Activated CD4-positive, alpha-beta T cell treated with anti-CD3 and anti-CD28 coated beads, Interleukin-2, amount 50 U/mL, for 1 hour (primary cell): ENCODE results near the gene TNFAIP8.
"Not testable (repeated sequence)": the region's sequence is repeated elsewhere in the genome, so short reads cannot be mapped to it uniquely, and the experiment has no call there.

ENCODE experiments used
- DNase-seq: peaks from one replicate; pipeline ENCODE4 v3.0.0-alpha.2; 2020

Gene TNFAIP8

DNA sequence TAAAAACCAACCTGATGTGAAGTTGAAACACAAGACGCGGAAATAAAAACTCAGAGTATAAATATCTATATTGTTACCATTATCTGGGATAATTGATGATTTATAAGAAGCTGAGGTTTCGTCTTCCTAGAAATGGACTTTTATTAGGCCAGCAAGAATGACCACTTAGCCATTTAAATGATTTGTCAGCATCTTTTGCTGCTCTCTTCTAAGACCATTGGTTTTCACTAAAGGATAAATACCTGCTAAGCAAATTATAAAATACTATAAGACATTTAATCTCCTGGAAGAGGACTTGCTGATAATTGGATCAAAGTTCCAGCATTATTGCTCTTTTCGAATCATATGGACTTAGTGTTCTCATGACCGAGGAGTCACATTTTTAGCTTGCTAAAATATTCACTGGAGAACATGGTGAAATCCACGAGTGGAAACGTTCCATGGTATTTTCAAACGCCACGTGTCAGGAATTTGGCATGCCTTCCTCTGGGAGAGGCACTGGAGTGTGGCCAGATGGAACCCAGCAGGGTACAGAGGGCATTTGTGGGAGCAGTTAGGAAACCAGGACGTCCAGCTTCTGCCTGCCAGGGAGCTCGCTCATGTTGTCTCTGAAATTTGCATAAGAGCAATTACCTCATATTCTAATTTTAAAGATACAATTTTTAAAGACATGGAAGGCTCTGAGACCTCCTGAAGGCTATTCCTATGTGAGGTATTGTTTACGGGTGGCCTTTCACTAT is 43.1 kb downstream of the TNFAIP8 start:
- no peak for DNase-seq

DNA sequence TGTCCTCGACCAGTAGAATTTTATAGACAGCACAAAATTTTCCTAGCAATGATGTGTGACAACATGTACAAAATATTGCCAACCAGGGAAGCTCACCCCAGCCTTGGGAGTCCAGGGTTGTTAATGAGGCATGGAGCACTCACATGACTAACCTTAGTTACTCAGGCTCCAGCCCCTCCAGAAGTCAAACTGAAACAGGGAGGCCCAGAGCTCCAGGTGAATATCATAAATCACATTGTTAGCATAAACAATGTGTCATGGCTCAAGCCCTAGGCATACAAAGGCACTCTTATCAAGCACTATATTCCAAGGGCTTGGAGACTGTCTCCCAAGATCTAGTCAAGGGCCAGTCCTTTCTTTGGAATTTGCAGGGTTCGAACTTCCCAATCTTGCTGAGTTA is 44.4 kb downstream of the TNFAIP8 start:
- DNase-seq = no peak

DNA sequence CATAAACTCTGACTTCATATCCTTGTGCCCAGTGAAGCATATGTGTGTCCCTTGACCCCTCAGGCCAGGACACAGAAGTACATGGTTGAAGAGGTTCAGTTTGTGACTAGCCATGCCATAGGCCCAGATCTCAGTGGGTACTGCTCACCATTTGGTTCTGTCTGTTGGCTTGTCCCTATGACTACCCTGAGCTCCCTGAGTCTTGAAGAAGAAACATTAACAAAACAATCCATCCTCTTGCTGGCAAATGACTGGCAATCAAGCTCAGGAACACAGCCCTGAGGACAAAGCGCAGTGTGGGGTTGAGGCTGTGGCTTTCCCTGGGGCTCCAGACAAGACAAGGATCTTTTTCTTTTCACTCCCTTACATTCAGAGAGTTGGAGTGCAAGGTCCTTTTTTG is 46.3 kb downstream of the TNFAIP8 start:
- DNase-seq = no peak

DNA sequence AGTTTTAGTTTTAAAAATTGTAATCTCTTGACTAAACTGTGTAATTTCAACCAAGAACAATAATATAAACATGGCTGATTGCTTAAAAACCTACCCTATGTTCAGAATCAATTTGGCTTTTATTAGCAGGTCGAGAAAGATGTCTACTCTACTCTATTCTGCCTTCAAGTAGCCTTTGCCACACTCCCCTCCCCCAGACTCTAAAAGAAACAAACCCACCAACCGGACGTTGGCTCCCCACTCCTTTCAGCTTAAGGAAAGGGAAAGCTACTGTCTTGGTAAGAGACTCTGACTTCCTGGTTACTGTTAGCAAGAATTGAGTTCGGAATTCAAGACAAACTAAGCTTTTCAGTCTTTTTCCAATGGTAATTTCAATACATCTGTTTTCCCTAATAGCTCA is 46.7 kb downstream of the TNFAIP8 start:
- DNase-seq = no peak

DNA sequence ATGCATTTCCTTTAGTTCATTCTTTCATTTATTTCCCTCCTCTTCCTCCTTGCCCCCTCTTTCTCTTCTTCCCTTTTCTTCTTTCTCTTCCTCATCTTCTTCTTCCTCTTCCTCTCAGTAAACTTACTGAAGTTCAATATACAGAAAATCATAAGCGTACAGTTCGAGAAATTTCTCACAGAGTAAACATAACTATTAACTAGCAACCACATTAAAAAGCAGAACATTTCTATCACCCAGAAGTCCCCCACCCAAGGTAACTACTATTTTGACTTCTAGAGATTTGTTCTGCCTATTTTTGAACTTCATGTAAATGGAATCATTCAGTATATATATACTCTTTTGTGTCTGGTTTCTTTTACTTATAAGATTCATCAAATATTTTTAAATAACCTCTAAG is 48.2 kb downstream of the TNFAIP8 start:
- DNase-seq = no peak

DNA sequence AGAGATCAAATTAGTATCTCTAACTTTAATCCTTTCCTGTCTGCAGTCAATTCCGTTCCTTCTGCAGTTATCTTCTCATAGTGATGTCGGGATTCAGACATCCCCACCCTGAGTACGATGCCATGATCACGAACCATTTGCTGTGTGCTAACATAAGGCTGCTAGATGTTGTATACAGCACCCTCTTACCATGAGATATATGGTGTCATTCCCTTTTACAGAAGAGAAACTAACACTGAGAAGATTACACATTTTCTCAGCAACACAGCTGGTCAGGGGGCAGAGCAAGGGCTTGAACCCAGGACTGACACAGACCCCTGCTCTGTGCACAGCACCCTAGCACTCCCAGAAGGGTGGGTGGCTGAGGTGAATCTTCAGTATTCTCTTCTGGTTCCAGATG is 49.6 kb downstream of the TNFAIP8 start:
- no peak for DNase-seq

DNA sequence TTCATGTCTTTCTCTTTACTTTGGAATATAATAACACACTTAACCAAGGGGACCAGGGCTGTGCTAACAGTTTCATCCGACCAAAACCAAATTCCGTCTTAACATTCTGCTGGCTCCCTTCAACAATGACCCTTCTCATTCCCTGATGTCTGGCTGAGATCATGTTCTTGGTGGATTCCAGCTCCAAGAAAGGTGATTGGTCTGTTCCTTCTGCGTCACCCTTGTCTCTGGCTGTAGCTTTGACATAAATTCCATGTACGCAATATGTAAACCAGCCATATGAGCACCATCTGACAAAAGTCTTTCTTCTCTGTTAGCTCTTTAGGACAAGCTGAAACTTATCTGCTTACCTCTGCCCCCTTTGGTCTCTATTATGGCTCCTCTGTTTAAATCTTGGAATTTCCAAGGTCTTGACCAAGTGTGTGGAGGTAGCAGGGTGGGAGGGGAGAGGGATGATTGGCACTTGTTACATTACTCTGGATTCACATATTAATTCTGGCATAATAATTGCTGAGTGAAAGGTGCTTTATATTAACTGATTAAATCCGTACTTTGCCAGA is 50.8 kb downstream of the TNFAIP8 start:
- no peak for DNase-seq

DNA sequence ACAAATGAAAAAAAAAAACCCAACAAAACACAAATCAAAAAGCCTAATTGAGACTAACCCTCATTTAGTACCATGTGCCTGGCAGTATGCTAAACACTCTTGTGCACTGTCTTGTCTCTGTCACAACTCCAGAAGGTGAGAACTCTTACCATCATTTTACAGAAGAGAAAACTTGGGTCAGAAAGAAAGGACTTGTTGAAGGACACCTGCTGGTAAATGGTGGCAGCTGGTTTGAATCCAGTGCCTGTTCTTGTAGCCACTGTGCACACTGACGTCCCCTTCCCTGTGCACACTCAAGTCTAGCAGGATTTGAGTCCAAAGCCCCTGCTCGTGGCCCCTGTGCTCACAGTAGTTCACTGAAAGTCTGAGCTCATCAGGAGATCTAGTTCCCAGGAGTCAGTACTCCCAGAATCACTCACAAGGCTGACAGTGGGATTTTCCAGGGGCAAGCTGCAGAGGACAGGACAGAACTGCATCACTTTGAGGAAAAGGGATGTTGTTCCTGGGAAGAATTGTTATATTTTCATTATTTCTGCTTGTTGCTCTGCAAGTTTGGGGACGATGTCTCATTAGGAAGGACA is 53.5 kb downstream of the TNFAIP8 start:
- DNase-seq = no peak

DNA sequence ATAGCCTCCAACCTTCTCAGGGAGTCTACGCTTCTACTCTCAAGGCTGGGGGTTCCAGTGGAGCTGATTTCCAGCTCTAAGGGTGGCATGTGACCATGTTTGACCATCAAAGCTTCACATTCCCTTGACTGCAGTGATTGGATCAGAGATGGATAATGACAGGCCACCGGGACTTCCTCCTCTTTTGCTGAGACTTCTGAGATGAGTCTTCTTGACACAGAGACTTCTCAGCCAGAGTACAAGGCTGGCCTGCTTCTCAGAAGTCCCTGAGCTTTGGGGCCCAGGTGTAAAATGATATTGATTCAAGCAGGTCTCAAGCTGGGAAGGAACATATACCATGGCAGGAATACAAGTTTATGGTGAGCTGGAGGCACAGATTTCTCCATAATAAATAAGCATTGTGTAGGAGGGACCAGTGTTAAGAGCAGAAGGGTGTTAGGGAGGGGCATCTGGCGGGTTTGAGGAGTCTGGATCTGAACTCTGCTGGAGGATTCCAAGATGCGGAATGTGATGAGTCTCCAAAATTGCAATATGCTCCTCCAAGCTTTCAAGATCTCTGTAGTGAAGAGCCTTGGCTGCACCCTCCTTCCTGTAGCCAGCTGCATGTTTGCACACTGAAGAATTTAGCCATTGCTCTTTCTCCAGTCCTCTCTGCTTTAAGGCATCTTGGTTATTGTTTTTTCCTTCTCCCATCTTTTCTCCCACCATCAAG is 54.8 kb downstream of the TNFAIP8 start:
- no peak for DNase-seq

DNA sequence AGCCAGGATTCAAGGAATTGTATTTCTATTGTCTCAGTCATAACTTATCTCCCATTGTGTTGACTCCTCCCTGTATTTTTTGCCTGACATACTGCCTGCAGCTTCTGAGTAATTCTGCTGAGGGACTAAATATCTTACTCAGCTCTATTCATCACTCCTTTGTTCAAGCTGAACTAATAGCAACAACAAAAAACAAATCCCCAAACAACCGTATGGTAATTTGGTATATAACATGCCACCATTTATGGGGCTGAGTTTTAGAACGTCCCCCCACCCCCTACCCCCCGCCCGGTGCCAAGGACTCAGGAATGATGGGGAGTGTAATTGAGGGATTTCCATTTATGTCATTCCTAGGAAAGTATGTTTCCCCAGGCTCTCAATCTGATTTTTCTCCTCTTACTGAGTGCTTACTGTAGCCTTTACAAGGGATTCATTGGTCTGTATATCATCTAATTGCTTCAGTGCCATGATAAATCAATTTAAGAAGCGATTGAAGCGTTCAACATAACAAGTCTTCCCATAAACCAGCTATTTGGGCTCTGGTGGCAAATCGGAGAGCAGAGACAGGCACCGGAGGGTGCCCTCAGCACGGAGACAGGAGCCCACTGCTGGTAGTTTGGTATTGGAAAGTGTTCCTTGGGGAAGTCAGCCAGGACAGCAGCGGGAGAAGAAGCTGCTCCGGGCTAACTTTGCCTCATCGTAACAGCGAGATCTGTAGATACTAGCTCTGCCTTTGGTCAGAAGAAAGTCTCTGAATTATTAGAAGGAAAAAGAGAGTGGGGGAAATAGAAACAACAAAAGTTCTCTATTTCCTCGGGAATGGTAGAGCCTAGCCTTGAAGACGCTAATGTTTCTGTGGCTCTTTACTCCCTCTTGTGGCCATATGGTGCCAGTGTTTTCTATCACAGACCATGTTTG is 55.8 kb downstream of the TNFAIP8 start:
- DNase-seq = peak; percentile 44

DNA sequence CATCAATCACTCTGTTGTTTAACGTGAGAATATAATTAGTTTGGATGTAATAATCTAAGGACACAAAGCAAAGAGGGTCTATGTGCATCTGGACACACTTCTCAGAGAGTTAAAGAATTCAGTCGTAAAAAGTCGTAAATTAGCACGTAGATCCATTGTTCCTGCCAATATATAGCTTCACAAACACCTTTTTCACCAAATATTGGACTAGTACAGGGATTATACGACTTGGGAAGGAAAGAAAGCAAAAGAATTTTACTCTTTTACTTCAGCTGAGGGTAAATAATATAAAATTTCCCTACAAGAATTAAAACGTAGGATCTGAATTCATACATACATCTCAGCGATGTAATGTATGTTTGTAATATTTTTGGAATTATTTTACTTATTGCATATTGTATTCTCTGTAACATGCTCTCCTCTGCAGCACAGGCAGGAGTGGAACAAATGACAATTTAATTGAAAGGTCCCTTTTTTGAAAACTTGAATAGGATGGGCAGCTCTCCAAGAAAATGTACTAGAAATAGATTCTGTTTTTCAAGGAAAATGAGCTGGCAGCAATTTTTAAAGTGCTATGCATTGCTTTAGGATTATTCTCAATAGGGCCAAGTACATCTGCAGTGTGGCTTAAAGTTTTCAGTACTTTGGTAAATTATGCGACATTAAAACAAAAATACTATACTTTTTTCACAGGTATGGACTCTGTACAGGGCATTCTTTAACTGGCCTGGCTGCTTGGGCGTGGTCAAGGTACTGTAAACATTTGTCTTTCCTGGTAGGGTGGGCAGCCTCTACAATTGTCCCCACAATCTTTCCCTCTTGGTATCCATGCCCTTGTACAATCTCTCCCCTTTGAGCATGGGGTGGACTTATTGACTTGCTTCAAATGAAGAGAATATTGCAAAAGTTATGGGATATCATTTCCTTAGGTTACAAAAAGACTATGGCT is 56.7 kb downstream of the TNFAIP8 start:
- no peak for DNase-seq

DNA sequence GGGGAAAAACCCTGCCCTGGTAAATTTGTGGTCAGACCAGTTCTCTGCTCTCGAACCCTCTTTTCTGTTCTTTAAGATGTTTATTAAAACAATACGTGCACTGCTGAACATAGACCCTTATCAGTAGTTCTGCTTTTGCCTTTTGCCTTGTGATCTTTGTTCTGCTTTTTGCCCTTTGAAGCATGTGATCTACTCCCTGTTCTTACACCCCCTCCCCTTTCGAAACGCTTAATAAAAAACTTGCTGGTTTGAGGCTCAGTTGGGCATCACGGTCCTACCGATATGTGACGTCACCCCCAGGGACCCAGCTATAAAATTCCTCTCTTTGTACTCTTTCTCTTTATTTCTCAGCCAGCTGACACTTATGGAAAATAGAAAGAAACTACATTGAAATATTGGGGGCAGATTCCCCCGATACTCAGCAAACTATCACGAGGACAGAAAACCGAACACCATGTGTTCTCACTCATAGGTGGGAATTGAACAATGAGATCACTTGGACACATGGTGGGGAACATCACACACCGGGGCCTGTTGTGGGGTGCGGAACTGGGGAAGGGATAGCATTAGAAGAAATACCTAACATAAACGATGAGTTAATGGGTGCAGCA is 58.4 kb downstream of the TNFAIP8 start:
- DNase-seq = not testable (repeated sequence)

DNA sequence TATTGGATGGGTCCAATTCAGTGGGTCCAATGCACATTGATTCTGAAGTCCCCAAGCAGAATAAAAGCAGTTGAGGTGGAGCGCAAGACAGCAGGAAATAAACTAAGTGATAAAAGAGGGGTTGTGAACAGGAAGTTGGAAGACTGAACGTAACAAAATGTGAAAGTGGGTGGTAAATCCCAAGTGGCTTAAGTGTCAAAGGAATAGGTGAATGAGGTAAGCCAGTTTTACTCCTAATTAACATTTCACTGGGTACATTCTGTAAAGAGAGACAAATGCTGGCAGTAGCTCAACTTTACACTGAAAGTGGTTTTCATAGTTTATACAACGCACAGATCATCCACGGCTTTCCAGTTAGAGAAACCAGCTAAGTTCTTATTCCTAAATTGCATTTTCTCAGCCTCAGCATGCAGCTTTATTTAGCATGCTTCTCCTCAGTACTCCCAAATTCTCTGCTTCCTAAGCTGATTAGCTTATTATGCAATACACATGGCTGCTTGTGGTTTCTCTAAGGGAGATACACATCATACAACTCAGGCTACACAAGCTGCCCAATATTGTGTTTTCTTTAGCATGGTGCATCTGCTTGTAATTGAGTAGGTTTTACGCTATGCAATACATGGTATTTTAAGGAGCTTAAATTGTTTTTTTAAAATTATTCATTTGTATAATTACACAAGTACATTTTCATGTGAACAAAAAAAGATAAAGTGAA is 62.2 kb downstream of the TNFAIP8 start:
- no peak for DNase-seq

DNA sequence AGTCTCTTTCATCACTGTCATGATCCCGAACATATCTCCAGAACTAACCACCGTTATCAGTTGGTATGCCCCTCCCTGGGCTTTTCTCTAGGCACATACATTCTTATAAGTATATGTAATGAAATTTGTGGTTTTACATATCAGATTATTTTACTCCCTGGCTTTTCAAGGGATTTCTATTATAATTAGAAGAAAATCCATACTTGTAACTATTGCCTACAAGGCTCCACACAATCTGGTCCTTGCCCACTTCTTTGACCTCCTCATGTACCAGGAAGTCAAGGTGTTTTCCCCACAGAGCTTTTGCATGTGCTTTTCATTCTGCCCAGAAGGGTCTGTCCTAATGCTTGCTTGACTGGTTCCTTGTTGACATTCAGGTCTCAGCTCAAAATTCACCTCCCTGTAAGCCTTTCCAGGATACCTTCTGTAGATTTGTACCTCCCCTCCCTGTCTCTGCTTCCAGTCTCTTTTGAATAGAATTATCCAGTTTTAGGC is 62.8 kb downstream of the TNFAIP8 start:
- DNase-seq = no peak

DNA sequence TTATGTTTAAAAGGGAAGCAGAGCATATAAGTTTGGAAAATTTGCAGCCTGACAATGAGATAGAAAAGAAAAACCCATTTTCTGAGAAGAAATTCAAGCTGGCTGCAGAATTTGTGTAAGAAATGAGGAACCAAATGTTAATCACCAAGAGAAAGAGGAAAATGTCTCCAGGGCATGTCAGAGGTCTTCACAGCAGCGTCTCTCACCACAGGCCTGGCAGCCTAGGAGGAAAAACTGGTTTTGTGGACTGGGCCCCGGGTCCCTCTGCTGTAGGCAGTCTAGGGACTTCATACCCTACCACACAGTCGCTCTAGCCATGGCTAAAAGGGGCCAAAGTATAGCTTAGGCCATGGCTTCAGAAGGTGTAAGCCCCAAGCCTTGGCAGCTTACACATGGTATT is 64.3 kb downstream of the TNFAIP8 start:
- DNase-seq = no peak

DNA sequence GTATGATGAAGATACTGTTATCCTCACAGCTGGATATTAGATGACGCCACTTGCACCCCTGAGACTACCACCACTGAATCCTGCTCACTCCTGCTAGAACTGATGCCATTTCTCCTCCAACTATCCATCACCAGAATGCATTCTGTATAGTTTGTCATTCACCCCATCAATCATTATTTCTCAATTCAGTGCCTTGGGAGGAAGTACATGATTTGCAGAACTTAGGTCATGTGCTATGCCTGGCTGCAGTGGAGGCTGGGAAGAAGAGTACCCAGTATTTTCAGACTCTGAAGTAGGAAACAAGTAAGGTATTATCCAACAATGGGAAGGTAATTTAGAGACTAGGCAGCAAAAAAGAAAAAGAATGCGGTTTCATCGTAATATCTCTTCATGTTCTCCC is 70.2 kb downstream of the TNFAIP8 start:
- no peak for DNase-seq

DNA sequence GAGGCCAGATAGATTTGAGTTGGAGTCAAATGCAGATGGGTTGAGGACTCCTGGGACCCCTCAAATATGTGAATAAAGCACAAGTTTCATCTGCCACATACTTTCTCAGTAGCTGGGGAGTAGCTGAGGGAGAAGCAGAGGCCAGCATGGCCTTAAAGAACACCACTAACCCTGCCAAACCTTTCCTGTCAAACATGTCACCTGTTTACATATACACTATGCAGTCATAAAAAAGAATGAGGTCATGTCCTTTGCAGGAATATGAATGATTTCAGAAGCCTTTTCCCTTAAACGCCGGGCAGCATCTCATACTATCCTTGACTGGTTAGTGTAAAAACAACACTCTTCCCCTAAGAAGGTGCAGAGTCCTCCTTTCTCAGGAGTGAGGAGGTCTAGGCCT is 71.2 kb downstream of the TNFAIP8 start:
- DNase-seq = no peak

DNA sequence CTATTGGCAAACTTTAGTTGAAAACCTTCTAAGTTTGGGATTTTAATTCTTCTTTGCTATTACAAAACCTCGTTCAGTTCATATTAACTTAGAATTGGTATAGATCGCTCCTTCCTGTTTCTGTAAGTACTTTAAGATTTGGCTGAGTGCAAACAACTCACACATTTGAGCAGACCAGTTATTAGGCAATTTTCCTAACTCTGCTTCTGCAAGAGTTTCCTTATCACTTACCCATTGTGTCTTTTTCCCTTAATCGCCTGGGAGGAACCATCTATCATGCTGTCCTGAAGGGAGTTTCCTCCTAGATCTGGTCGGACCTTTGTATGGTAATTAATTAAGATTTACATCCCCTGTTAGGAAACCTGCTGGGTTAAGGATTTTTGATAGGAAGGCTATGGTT is 71.8 kb downstream of the TNFAIP8 start:
- DNase-seq = not testable (repeated sequence)

DNA sequence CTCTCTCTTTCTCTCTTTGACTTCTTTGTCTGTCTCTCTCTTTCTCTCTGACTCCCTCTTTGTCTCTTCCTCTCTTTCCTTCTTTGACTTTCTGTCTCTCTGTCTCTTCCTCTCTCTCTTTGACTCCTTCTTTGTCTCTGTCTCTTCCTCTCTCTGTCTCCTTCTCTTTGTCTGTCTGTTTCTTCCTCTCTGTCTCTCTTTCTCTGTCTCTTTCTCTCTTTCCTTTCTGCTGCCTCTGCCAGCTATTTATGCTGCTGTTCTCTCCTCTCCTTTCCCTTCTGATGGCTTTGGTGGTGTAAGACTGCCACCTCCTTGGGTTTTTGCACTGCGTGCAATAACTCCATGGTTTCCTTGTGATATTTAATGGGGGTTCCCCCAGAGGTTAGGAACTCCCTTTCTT is 72.3 kb downstream of the TNFAIP8 start:
- DNase-seq = not testable (repeated sequence)

DNA sequence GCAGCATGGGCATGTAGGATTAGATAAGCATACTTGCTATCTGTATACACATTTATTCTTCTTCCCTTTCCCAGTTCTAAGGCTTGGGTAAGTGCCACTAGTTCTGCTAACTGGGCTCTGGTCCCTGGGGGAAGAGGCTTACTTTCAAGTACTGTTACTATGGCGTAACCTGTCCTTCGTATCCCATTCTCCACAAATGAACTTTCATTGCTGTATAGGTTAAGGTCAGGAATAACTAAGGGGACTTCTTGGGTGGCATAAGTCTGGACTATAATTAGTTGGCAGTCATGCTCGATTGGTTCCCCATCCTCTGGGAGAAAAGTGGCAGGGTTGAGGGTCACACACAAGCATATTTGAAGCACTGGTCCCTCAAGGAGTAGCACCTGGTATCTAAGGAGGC is 72.8 kb downstream of the TNFAIP8 start:
- DNase-seq = not testable (repeated sequence)
